Spleen (tissue), 7 donors: ENCODE data around the gene RPP25L.

ENCODE experiments used
- CTCF ChIP-seq, 11 experiments: fragments of 200-600 bp in 7 of 11; fragments of 450-650 bp in 4 of 11; sonication (generic) in 4 of 11; IDR thresholded peaks in 8 of 11; conservative IDR thresholded peaks in 3 of 11; 1 replicate in 7 of 11; 2 replicates in 4 of 11; pipeline versions ENCODE4 v1.4.0 to v1.8.0; 2016 to 2021; ENCODE audit warnings: antibody characterized with exemption in 11 of 11, inconsistent platforms in 4 of 11, mild to moderate bottlenecking in 1 of 11
- POLR2A ChIP-seq, 3 donors: fragments of 450-650 bp; IDR thresholded peaks; one replicate each; pipeline ENCODE4 v1.5.1; 2017; ENCODE audit warnings: antibody characterized with exemption in 3 of 3, mild to moderate bottlenecking in 1 of 3
- POLR2AphosphoS5 ChIP-seq, 3 donors: sonication (generic); formaldehyde crosslinking; IDR thresholded peaks; one replicate each; pipeline ENCODE4 v1.5.1; 2017; ENCODE audit warnings: antibody characterized with exemption in 3 of 3
- donor health status: DM: no; HTN: no; CAD: no; lungs with moderate emphysema.
- donor health status: DM: no; HTN: no; CAD: no.
- donor health status: DM: no; HTN: no; CAD: no.

GRCh38 chr9:34628656-34629490, 17.0 kb upstream of the RPP25L start, which contains the start of gene ARID3C:
- TF ChIP-seq CTCF (IDR thresholded peaks at IDR 0.05 in 8 of 11, conservative IDR thresholded peaks at IDR 0.05 in 3 of 11): no peak
- TF ChIP-seq POLR2A (IDR thresholded peaks at IDR 0.05): no peak
- TF ChIP-seq POLR2AphosphoS5 (IDR thresholded peaks at IDR 0.05): no peak
